Stimulated activated CD4-positive, alpha-beta T cell treated with anti-CD3 and anti-CD28 coated beads, Interleukin-1b, Interleukin-23, amount 100 ng/mL, for 1 hour (primary cell): ENCODE measurements around the gene NAA50.

Experiments used
- DNase-seq, 2 donors: peaks; one replicate each; pipeline ENCODE4 v3.0.0-alpha.2; 2020; ENCODE audit warnings: low read depth in 2 of 2

The NAA50 gene

DNA sequence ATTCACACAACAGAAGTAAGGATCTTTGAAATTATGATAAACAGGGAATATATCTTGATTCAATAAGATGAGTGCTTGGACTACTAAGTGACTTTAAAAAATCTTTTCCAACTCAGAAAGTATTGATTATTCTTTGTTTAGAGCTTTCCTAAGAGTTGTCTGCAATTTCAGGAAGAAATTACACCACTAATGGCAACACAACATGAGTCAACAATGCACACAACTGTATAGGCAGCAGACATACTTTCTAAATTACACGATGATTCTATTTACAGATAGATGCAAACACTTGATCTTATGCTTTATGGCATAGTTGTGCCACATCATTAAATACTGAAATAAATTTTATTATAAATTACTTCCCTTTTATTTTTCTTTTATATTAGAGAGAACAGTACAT is 4.4 kb downstream of the NAA50 start:
- no peak for DNase-seq

DNA sequence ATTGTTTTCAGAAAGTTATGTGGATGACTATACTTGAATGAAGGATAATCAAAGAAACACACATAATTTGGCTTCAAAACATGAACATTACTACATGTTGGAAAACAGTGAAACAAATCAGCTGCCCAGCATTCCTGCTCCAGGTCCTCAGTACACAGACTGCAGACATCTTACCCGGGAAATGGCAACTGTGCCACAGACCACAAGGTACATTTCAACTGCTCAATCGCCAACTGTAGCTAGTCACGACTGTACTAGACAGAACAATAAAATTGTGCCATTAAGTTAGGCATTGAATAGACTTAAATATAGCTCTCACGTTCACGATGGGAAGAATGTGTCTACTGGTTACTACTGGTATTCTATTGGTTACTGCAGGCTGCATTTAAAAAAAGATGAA is 5.0 kb downstream of the NAA50 start:
- DNase-seq = no peak

DNA sequence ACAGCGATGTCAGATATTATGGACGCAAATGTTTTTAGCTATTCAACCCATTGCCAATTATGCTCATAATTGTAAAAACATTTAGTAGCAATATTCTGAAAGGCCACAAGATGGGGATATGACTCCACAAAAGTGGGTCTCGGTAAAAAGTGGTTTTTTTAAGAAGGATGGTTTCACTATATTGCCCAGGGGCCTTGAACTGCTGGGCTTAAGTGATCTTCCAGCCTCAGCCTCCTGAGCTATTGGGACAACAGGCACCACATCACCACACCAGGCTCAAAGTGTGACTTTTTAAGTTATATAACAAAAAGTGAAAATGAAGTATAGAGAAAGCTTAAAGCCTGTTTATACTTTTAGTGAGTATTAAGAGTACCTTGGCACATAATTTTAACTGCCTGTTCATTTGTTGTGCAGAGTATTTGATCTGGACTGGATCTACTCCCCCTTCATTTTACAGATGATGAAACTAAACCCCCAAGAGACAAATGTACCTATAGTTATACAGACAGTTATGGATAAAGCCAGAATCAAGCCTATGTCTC is 9.4 kb downstream of the NAA50 start:
- no peak for DNase-seq

DNA sequence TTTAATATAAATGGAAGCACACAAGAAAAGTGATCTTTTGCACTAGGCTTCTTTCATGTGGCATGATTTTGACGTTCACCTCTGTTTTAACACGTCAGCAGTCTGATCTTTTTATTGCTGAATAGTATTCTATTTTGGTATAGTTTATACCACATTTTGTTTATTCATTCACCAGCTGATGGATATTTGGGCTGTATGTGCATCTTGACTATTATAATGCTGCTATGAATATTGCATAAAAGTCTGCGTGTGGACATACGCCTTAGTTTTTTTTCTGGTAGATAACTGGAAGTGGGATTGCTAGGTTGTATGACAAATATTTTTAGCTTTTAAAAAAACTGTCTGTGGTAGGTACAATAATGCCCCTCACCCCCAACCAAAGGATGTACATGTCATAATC is 14.4 kb downstream of the NAA50 start:
- DNase-seq = no peak

DNA sequence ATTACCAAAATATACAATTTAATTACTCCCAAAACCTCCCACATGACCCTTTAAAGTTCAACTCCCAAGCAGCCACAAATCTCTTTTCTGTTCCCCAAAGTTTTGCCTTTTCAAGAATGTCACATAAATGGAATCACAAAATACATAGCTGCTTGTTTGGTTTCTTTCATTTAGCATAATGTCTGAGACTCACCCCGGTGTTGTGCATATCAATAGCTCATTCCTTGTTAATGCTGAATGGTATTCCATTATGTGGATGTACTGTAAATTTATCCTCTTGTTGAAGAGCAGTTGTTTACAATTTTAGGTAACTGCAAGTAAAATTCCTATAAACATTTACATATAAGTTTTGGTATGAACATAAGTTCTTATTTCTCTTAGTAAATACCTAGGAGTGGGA is 15.5 kb downstream of the NAA50 start:
- DNase-seq = no peak

DNA sequence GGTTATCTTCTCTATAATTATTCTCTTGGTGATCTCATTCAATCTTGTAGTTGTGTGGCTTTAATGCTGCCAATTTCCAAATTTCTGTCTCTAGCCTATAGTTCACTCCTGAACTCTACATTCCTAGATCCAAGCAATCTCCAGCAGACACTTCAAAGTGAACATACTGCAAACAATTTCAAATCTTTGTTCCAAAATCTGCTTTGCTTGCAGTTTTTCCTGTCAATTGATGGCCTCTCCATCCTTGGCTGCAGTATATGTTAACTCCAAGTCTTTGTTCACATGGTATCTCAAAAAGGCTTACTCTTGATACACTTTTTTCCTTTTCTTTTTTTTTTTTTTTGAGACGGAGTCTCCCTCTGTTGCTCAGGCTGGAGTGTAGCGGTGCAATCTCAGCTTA is 17.4 kb downstream of the NAA50 start:
- DNase-seq = no peak

DNA sequence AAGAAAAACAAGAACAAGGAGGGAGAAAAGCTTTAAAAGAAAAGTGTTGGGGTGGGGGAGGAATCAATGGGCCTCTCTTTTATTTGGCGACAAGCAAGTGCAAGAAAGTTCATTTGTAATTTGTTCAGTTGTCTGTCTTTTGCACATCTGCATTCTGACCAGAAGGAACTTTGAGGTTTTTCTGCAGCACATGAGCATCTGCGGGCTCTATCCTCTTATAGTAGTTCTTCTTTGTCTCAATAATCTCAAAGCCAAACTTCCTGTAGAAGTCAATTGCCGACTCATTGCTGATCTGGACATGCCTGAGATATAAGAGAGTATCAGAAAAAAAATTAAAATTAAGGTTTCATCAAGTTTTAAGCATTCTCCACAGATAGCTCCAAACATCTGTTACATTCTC is 24.4 kb downstream of the NAA50 start:
- DNase-seq = no peak

DNA sequence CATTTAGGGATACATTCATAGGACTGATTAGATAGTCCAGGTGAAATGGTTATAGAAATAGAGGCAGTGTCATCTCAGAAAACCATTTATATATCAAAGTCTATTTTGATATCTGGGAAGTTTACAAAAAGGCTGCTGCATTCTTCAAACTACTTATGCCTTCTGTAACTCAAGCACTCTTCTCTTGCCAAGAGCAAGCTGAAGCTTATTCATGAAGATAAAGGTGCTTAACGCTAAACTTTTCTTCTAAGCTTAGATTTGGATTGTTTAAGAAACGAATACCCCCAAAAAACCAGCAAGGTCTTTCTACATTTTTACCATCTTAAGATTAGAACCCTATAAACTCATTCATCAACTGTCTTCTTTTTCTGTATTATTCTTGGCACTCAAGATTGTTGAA is 26.3 kb downstream of the NAA50 start:
- no peak for DNase-seq

DNA sequence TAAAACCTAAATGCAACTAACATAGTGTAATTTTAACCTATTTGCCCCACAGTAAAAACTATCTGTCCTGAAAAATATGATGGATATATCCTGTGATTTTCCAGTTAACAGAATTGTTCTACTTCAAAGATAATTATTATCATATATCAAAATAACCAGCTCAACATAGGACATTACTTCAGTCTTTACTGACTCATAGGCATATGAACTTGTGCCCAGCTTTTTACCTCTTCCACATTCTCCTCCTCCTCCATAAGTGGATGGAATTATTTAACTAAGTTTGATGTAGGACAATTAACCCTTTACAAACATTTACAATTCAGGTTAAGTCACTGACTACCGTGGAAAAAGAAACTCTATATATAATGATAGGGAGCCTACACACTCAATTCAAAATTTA is 26.8 kb downstream of the NAA50 start:
- no peak for DNase-seq

DNA sequence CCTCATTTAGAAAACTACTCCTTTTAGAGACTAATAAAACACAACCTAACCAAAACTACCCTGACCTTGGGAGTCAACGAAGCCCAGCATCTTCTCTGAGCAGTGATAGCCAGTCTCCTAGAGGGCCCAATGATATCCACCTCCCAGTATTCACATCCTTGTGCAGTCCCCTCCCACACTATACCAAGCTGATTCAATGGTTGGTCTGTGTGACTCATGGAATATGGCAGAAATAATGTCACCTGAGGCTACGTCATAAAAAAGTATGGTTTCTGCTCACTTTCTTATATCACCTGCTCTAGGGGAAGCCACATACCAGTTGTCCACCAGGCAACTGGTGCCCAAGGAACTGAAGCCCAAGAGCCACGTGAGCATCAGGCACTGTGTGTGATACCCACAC is 28.2 kb downstream of the NAA50 start:
- no peak for DNase-seq

DNA sequence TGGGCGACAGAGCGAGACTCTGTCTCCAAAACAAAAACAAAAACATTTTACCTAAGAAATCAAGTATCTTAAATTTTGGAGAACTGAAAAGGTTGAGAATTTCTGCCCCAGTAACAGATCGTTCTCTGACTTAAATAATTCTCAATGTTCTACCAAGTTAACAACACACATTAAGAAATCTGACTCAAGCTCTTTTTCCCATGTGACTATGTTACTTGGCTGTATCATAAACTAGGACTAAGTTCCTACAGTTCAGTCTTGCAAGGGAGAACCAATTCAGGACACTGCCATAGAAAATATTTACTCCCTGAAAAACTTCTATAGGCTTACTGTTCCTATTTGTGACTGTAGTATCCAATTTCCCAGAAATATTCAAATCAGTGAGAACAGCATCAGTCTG is 28.7 kb downstream of the NAA50 start:
- no peak for DNase-seq

DNA sequence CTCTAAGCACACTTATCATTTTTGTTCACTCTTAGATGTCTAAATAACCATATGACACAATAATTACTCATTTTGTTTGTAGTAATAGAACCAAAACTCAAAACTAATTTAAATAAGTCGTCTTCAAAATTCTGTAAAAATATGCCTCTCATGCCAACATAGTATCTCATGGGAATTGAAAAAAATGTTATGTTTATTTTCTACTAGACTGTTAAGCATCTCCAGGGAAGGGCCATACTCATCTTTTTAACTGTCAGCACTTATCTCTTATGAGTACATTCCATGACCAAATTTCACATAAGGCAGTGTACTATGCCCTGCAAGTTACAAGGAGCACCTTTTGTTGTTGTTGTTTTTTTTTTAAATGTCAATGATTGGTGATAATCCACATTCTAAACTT is 31.3 kb downstream of the NAA50 start:
- DNase-seq = no peak

DNA sequence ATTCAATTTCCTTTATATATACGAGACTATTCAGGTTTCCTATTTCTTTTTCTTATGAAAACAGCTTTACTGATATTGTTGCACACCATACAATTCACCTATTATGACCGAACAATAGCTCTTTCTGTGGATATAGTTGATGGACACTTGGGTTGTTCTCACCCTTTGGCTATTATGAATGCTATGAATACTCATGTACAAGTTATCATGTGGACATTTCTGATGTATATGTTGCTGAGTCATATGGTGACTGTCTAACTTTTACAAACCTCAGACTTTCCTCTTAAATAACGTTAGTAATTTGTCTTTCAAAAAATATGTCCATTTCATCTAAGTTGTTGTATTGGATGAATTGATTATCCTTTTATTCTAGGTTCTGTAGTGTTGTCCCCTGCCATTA is 33.9 kb downstream of the NAA50 start:
- DNase-seq = no peak

DNA sequence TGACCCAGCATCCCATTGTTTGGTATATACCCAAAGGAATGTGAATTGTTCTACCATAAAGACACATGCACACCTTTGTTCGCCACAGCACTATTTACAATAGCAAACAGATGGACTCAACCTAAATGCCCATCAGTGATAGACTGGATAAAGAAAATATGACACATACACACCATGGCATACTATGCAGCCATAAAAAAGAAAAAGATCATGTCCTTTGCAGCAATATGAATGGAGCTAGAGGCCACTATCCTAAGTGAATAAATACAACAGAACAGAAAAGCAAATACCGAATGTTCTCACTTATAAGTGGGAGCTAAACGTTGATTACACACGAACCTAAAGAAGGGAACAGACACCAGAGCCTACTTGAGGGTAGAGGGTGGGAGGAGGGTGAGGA is 38.2 kb downstream of the NAA50 start:
- DNase-seq = no peak

DNA sequence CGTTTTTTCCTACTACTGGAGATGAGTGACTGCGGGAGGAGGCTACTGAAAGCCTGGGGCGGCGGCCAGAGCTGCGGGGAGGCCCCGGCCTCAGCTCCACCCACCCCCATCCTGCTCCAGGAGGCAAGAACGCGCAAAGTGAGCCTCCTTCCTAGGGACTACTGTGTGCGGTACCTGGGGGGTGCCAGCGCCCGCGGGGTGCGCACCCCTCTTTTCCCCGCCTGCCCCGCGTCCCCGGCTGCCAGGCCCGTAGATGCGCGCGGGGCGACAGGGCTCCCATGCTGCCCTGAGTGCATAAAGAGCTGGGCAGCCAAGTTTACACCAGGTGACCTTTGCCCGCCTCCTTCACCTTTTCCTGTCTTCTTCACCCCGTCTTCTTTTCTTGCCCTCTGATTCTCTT is 47.1 kb downstream of the NAA50 start:
- no peak for DNase-seq

DNA sequence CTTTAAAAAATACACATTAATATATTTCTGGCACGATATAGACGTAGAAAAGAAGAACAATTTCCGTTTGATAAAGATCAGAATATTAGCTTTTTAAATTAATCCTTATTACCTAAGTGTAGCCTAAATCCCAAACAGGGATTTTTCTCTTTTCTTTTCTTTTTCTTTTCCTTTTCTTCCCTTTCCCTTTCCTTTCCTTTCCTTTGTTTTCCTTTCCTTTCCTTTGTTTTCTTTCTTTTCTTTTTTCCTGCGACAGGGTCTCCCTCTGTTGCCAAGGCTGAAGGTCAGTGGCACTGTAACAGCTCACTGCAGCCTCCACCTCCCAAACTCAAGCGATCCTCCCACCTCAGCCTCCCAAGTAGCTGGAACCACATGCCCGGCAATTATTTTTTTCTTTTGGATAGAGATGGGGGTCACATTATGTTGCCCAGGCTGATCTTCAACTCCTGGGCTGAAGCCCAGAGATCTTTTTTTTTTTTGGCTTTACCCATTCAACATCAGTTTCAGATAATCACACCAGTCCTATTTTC is 47.8 kb downstream of the NAA50 start:
- DNase-seq = no peak

DNA sequence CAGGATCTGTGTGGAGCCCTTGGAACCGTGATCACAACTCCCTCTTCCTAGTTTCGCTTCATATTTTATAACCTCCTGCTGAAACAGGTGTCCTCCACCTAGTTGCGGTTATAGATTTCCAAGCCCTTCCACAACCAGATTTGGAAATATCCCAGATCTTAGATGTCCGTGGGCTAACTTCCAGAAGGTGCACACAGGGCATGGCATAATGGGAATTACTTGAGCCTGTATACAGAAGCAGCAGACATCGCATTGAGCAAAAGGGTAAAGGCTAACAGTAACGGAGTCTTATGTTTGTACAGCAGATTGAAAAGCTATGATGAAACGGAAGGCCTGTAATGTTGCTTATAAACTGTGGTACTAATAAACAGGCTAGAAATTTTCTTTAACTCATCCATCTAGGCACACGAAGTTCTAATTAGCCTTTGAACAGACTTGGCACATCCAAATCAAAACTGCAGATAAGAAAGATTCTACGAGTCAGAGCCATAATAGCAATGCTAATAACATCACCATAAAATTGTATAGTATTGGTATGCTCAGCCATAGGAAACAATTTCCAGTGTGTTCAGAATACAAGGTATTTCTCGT is 48.5 kb downstream of the NAA50 start:
- DNase-seq = no peak

DNA sequence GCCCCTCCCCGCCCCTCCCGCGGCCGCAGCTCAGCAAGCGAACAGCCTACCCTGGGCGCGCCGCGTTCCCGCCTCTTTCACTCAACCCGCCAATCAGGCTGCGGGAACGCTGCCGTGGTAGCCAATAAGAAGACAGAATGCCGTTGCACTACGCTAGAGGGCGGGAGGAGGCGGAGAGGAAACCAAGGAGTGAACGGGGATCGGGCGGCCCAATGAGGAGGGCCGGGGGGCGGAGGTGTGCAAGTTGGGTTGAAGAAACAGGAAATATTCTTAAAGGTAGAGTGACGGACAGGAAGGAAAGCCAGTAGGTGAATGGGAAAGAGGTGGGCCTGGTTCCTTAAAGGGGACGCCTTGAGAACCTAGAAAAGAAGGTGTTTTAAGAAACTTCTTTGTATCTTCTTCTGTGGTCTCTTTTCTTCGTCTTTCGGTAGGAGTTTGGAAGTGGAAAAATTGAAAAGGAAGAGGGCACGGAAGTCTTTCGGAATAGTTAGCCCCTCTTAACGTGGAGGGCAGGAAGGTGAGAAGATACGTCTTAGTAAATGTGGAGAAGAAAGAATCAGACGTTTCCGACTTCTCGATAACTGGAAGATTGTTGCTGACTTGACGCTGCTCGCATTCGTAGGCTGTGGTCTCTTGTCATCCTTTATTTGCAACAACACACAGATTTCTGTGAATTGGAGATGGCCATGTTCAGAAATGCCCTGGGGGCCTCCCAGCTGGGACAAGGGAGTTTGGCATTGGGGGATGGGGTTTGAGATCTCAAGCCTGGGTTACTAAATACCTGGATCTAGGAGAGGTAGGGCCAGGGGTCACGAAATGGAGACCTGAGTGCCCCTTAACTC is 49.2 kb downstream of the NAA50 start:
- peak; percentile 92 to 96 for DNase-seq

DNA sequence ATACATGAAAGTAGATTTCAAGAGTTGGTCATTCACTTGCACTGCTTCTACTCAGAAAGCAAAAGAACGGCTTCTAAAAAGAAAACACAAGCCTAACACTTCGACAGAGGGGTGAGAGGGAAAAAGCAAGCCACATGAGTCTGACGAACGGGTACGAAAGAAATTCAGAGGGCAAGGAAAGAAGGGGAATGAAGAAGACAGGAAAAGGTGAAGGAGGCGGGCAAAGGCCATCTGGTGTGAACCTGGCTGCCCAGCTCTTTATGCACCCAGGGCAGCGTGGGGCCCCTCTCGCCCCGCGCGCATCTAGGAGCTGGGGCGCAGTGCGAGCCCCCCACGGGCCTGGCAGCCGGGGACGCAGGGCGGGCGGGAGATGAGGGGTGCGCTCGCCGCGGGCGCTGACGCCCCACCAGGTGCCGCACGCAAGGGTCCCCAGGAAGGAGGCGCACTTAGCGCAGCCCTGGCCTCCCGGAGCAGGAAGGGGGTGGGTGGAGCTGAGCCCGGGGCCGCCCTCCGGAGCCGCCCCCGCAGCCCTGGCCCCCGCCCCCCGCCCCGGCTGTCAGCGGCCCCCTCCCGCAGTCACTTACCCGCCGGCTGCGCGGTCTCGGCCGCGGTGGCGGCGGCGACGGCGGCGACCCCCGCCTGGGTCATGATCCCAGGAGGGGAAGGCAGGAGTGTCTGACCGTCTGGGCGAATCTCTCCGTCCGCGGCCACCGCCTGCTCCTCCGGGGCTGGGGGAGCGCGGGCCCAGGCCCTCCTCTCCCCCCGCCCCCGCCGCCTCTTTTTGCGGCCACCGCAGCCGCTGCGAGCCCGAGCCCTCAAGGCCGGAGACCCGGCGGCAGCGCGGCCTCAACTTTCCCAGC is 50.0 kb downstream of the NAA50 start, which contains the start of gene USF3:
USF3 (minus strand) TSS at position 857 of the 860 bp plus-strand sequence. CDS start 21,764 bp downstream, outside the sequence.
- DNase-seq = peak; percentile 52 to 61

DNA sequence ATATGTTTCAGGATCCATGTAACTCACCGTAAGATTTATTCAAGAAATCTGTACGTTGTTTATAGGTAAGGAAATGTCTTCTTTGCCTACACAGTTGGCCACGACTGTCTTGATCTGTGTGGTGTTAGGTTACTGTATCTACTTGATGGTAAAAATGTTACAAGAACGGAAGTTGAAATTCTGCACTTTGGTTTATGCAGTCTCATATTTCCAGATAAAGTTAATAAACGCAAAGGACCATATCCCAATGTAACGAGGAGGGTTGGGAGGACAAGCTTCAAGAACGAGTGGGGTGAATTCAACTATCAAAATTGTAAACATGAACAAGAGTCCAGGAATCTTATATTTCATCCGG is 50.6 kb downstream of the NAA50 start:
- DNase-seq = no peak

DNA sequence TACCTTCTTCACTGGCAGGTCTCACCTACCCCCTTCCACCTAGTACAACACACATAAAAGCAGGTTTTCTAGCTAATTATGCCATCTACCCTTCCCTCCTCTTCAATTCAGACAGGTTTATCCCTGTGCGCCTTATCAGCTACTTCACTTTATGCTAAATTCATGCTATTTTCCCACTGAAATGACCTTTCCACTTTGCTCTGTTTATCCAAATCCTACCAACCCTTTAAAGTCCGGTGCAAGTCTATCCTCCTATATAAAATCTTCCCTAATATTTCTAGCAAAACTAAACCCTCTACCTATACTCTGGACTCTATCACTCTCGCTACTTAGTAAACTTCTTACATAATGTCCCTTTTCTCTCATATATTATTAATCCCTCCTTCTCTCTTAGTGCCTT is 55.6 kb downstream of the NAA50 start:
- DNase-seq = no peak
